Endothelial cell of umbilical vein (primary cell): ENCODE data around the gene WDR86. TPM values are rescaled to one million over a fixed set of nuclear protein-coding genes. Genes with fewer than 3 reads are reported as not detected.

Experiments used
- BruUV-seq: library from RNA; stranded (reverse); fragments of 400-500 nt; replicated peaks from 2 replicates; lab custom pipeline; 2021; lab: Mats Ljungman, UMichigan
- CTCF ChIA-PET: fragments of 300-600, 350-600 bp; sonication (Branson Sonifier 250); formaldehyde crosslinking; loops from one replicate; lab custom pipeline; 2021; ENCODE audit warnings: antibody characterized with exemption, inconsistent platforms; lab: Charles Lee
- POLR2A ChIA-PET: fragments of 300-600, 350-600 bp; sonication (Branson Sonifier 250); formaldehyde crosslinking; loops from one replicate; lab custom pipeline; 2021; ENCODE audit warnings: antibody characterized with exemption, inconsistent platforms; lab: Charles Lee
- DNase-seq: peaks from one replicate; pipeline ENCODE4 v3.0.0-alpha.2; 2011; ENCODE audit warnings: low read depth, low spot score
- FAIRE-seq: peaks from 2 replicates; lab custom pipeline; 2011; peaks lifted over from hg19 to GRCh38; lab: Jason Lieb, UNC
- H2AFZ ChIP-seq: 2 replicates; pipeline ENCODE4 v1.6.0; 2012; ENCODE audit warnings: low read depth, low read length, control low read depth, inconsistent platforms
- H3K27ac ChIP-seq: 2 replicates; pipeline ENCODE4 v1.5.1; 2011; ENCODE audit warnings: low read depth, mild to moderate bottlenecking, control low read depth, low read length, moderate library complexity; ENCODE audit not compliant: insufficient read depth
- H3K27me3 ChIP-seq, 2 experiments: 2 replicates each; pipeline versions ENCODE4 v1.6.0 to v1.6.1; 2011; ENCODE audit warnings: low read length in 2 of 2, mixed read lengths in 1 of 2; ENCODE audit not compliant: control insufficient read depth in 2 of 2, insufficient read depth in 2 of 2
- H3K36me3 ChIP-seq, 2 experiments: 2 replicates in 1 of 2; 3 replicates in 1 of 2; pipeline ENCODE4 v1.5.1; 2011; ENCODE audit warnings: low read length in 2 of 2, mild to moderate bottlenecking in 1 of 2, moderate library complexity in 1 of 2; ENCODE audit not compliant: control insufficient read depth in 2 of 2, insufficient read depth in 2 of 2; ENCODE audit errors: extremely low read depth in 1 of 2
- H3K4me1 ChIP-seq: 3 replicates; pipeline ENCODE4 v1.5.1; 2011; ENCODE audit warnings: mild to moderate bottlenecking, low read length; ENCODE audit not compliant: control insufficient read depth, insufficient read depth; ENCODE audit errors: extremely low read depth
- H3K4me2 ChIP-seq: 2 replicates; pipeline ENCODE4 v1.6.1; 2011; ENCODE audit warnings: low read length, control low read depth, mixed read lengths; ENCODE audit not compliant: insufficient read depth
- H3K4me3 ChIP-seq, 3 experiments: fragments of 200-600 bp in 1 of 3; sonication (generic), shearing (Covaris generic) in 1 of 3; replicated peaks in 1 of 3; 2 replicates each; pipeline ENCODE4 v1.5.1; 2011 to 2016; ENCODE audit warnings: control low read depth in 3 of 3, low read length in 3 of 3, mild to moderate bottlenecking in 2 of 3, inconsistent platforms in 1 of 3, low read depth in 1 of 3, moderate library complexity in 1 of 3; ENCODE audit not compliant: insufficient read depth in 1 of 3
- H3K79me2 ChIP-seq: 2 replicates; pipeline ENCODE4 v1.6.0; 2012; ENCODE audit warnings: low read length, inconsistent platforms; ENCODE audit not compliant: control insufficient read depth, insufficient read depth
- H3K9ac ChIP-seq: replicated peaks from 2 replicates; pipeline ENCODE3; 2011; ENCODE audit warnings: low read length, control low read depth; ENCODE audit not compliant: insufficient read depth; ENCODE audit errors: extremely low read depth
- H3K9me1 ChIP-seq: replicated peaks from 3 replicates; pipeline ENCODE4 v1.6.0; 2011; ENCODE audit warnings: mild to moderate bottlenecking, low read length; ENCODE audit not compliant: control insufficient read depth, insufficient read depth; ENCODE audit errors: extremely low read depth
- H3K9me3 ChIP-seq: replicated peaks from 2 replicates; pipeline ENCODE4 v1.5.1; 2012; ENCODE audit warnings: low read length, inconsistent platforms; ENCODE audit not compliant: control insufficient read depth, insufficient read depth
- H4K20me1 ChIP-seq: replicated peaks from 2 replicates; pipeline ENCODE3; 2011; ENCODE audit warnings: mild to moderate bottlenecking, low read length; ENCODE audit not compliant: control insufficient read depth, insufficient read depth; ENCODE audit errors: extremely low read depth
- EZH2 ChIP-seq: IDR thresholded peaks from 2 replicates; pipeline ENCODE4 v1.6.1; 2012; ENCODE audit warnings: borderline replicate concordance, low read depth, mild to moderate bottlenecking, moderate library complexity, low read length, inconsistent platforms; ENCODE audit not compliant: severe bottlenecking
- FOS ChIP-seq: IDR thresholded peaks from 2 replicates; pipeline ENCODE4 v1.6.1; 2011; ENCODE audit warnings: mild to moderate bottlenecking, low read length, moderate library complexity, borderline replicate concordance; ENCODE audit not compliant: insufficient read depth
- GATA2 ChIP-seq: IDR thresholded peaks from 2 replicates; pipeline ENCODE4 v1.7.0; 2011; ENCODE audit warnings: low read depth, mild to moderate bottlenecking, moderate library complexity, mixed read lengths, low read length; ENCODE audit not compliant: insufficient read length, insufficient read depth
- JUN ChIP-seq: IDR thresholded peaks from 2 replicates; pipeline ENCODE4 v1.6.1; 2011; ENCODE audit warnings: borderline replicate concordance, low read depth; ENCODE audit not compliant: insufficient read length, insufficient read depth
- MAX ChIP-seq: IDR thresholded peaks from 2 replicates; pipeline ENCODE4 v1.6.1; 2011; ENCODE audit not compliant: insufficient read depth, insufficient read length
- MYC ChIP-seq: IDR thresholded peaks from one replicate; pipeline ENCODE4 v1.6.1; 2011; ENCODE audit warnings: mild to moderate bottlenecking, low read depth, low read length
- POLR2A ChIP-seq: IDR thresholded peaks from 2 replicates; pipeline ENCODE4 v1.6.1; 2012; ENCODE audit warnings: low read depth, mild to moderate bottlenecking, control low read depth, low read length
- POLR2AphosphoS5 ChIP-seq: IDR thresholded peaks from 2 replicates; pipeline ENCODE4 v1.6.1; 2012; ENCODE audit warnings: low read depth, mild to moderate bottlenecking, control low read depth, low read length, moderate library complexity; ENCODE audit not compliant: insufficient read depth
- dilution Hi-C: fragments of 300-500 bp; cut with MboI; formaldehyde crosslinking; loops from one replicate; pipeline ENCODE4 v1.15.0; 2019; ENCODE audit warnings: low sequenced_read_pairs; ENCODE audit not compliant: extremely low pct_ligation_motif_present
- intact Hi-C: fragments of 100-400 bp; cut with micrococcal nuclease; formaldehyde crosslinking; loops from one replicate; pipeline ENCODE4 v1.10.0; 2022
- polyA plus RNA-seq, 4 experiments: library from polyadenylated mRNA; depleted of rRNA in 3 of 4; stranded (reverse) in 3 of 4; unstranded in 1 of 4; fragments of >200 nt; gene quantifications; 2 replicates each; pipeline versions ENCODE4 v1.2.1 to v1.2.3, GENCODE V29; 2011 to 2012; ENCODE audit warnings: missing spikeins in 1 of 4
- total RNA-seq: library from RNA; stranded (reverse); gene quantifications from 2 replicates; pipeline ENCODE4 v1.2.3, GENCODE V29; 2021
- TF ChIP-seq, protein P1 (sequence below), 2 donors: IDR thresholded peaks; 1 replicate in 1 of 2; 2 replicates in 1 of 2; pipeline ENCODE4 v1.5.1; 2011; ENCODE audit warnings: low read length in 2 of 2, mild to moderate bottlenecking in 2 of 2, moderate library complexity in 2 of 2, control low read depth in 1 of 2, inconsistent platforms in 1 of 2, low read depth in 1 of 2; ENCODE audit not compliant: insufficient read depth in 1 of 2; ENCODE audit errors: extremely low read depth in 1 of 2

WDR86 gene
- total and polyA plus RNA-seq, 2 donors (not counting 3 experiments of a cell fraction or from before 2014, with no cell fraction given): not detected

GRCh38 chr7:151377406-151377805 is 32.4 kb downstream of the WDR86 start:
- Histone ChIP-seq H3K4me3 (no peak overlapping the region), H3K27ac (no peak overlapping the region), H4K20me1 (no peaks in the 10 kb centered on the region), H3K27me3 (peaks cover 6 to 13% of the 10 kb centered on the region in 2 experiments), H3K79me2 (no peaks in the 10 kb centered on the region), H3K4me1 (no peaks in the 10 kb centered on the region), H3K9ac (no peak overlapping the region), H3K4me2 (no peak overlapping the region), H3K9me3 (no peaks in the 10 kb centered on the region), H3K9me1 (no peaks in the 10 kb centered on the region), H2AFZ (no peak overlapping the region), H3K36me3 (peaks cover 0 to 23% of the 10 kb centered on the region in 2 experiments)
- DNase-seq: no peak
- no TSS peak for BruUV-seq
- FAIRE-seq: no peak
- intact Hi-C loops: no loop called here
- dilution Hi-C loops: no loop called here
- TF ChIP-seq POLR2AphosphoS5: no peak
- ChIA-PET POLR2A (no interaction called here), CTCF (interaction anchor here (0.7 kb wide), 1 partner anchor 71 kb away, joined by 3 read pairs; no protein-coding TSS in a partner anchor)

DNA sequence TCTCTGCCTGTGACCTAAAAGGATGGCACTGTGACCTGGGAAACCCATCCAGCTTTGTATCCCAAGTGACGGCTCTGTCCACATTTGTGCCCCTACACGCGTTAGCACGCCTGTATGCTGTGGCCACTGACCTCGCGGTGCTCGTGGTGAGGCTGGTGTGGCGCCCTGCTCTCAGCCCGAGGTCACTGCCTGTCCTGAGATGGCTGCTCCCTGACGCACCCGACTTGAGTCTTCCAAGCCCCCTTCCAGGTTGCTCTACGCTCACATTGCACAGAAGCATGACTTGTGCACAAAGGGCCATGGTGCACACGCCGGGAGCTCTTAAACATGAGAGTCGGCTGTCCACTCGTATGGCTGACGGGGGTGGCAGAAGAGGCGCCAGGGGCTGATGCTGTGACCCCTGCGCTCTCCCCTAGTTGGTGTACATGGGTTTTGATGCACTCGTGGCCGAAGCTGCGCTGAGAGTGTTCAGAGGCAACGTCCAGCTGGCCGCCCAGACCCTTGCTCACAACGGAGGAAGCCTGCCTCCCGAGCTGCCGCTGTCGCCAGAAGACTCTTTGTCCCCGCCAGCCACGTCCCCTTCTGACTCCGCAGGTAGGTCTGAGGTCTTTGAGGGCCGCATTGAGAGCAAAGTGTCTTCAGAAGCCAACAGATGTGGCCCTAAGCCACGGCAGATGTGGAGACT is 33.5 kb downstream of the WDR86 start:
- no peak overlapping the region for H3K4me2 ChIP-seq
- H3K27me3 ChIP-seq: peaks cover 0 to 3% of the 10 kb centered on the region in 2 experiments
- H2AFZ ChIP-seq: no peak overlapping the region
- ChIA-PET CTCF (interaction anchor here (0.6 to 0.7 kb wide), 2 partner anchors 72 to 512 kb away, joined by 3 read pairs; no protein-coding TSS in a partner anchor), POLR2A (no interaction called here)
- FAIRE-seq (no peak), DNase-seq (no peak)
- no peaks in the 10 kb centered on the region for H3K79me2 ChIP-seq
- intact Hi-C loops: no loop called here
- no peak overlapping the region for H3K9ac ChIP-seq
- BruUV-seq: no TSS peak
- H3K4me1 ChIP-seq: no peaks in the 10 kb centered on the region
- no peaks in the 10 kb centered on the region for H4K20me1 ChIP-seq
- H3K9me1 ChIP-seq: no peaks in the 10 kb centered on the region
- dilution Hi-C loops: no loop called here
- no peak overlapping the region for H3K4me3 ChIP-seq
- no peaks in the 10 kb centered on the region for H3K9me3 ChIP-seq
- peaks cover 0 to 23% of the 10 kb centered on the region in 2 experiments for H3K36me3 ChIP-seq
- TF ChIP-seq FOS (no peak), POLR2AphosphoS5 (no peak), MYC (no peak), GATA2 (no peak), JUN (no peak), POLR2A (no peak), MAX (no peak), EZH2 (no peak)
- TF ChIP-seq, protein P1, sequence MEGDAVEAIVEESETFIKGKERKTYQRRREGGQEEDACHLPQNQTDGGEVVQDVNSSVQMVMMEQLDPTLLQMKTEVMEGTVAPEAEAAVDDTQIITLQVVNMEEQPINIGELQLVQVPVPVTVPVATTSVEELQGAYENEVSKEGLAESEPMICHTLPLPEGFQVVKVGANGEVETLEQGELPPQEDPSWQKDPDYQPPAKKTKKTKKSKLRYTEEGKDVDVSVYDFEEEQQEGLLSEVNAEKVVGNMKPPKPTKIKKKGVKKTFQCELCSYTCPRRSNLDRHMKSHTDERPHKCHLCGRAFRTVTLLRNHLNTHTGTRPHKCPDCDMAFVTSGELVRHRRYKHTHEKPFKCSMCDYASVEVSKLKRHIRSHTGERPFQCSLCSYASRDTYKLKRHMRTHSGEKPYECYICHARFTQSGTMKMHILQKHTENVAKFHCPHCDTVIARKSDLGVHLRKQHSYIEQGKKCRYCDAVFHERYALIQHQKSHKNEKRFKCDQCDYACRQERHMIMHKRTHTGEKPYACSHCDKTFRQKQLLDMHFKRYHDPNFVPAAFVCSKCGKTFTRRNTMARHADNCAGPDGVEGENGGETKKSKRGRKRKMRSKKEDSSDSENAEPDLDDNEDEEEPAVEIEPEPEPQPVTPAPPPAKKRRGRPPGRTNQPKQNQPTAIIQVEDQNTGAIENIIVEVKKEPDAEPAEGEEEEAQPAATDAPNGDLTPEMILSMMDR (IDR thresholded peaks at IDR 0.05; ENCODE audit: extremely low read depth in 1 of 2, insufficient read depth in 1 of 2, low read depth in 1 of 2, low read length in 2 of 2): no peak
- H3K27ac ChIP-seq: no peak overlapping the region
